Esophagus squamous epithelium (tissue), 5 donors: ENCODE results near the gene CREM. TPM values are rescaled to one million over a fixed set of nuclear protein-coding genes. Genes with fewer than 3 reads are reported as not detected.

Experiments used
- DNase-seq: peaks from one replicate; lab custom pipeline; 2025; lab: John Stamatoyannopoulos, UW
- H3K27ac ChIP-seq, 4 donors: fragments of 200-600 bp; sonication (generic); one replicate each; pipeline ENCODE4 v1.5.1; 2016 to 2019; ENCODE audit warnings: mild to moderate bottlenecking in 1 of 4
- H3K27me3 ChIP-seq, 4 donors: fragments of 200-600 bp; sonication (generic); 1 replicate in 3 of 4; 2 replicates in 1 of 4; pipeline versions ENCODE4 v1.5.1 to v1.6.0; 2017 to 2021; ENCODE audit warnings: antibody characterized with exemption in 1 of 4
- H3K36me3 ChIP-seq, 3 donors: fragments of 200-600 bp; sonication (generic); one replicate each; pipeline ENCODE4 v1.5.1; 2016 to 2019
- H3K4me1 ChIP-seq, 3 donors: fragments of 200-600 bp; sonication (generic); one replicate each; pipeline ENCODE4 v1.5.1; 2017 to 2019
- H3K4me3 ChIP-seq, 4 donors: fragments of 200-600 bp; sonication (generic); 1 replicate in 3 of 4; 2 replicates in 1 of 4; pipeline ENCODE4 v1.5.1; 2016 to 2019; ENCODE audit warnings: mild to moderate bottlenecking in 2 of 4, moderate library complexity in 1 of 4
- H3K9me3 ChIP-seq, 3 donors: fragments of 200-600 bp; sonication (generic); one replicate each; pipeline ENCODE4 v1.5.1; 2016 to 2019
- CTCF ChIP-seq, 6 experiments: fragments of 450-650 bp in 4 of 6; fragments of 200-600 bp in 2 of 6; sonication (generic) in 2 of 6; IDR thresholded peaks; one replicate each; pipeline ENCODE4 v1.5.1; 2016 to 2019; ENCODE audit warnings: antibody characterized with exemption in 6 of 6, mild to moderate bottlenecking in 4 of 6, moderate library complexity in 4 of 6
- POLR2A ChIP-seq, 4 donors: fragments of 450-650 bp; IDR thresholded peaks; one replicate each; pipeline ENCODE4 v1.6.1; 2017; ENCODE audit warnings: antibody characterized with exemption in 4 of 4, mild to moderate bottlenecking in 4 of 4, moderate library complexity in 3 of 4
- WGBS, 2 donors: methylation state at CpG; one replicate each; pipeline ENCODE4 v1.1.5; 2018; 5-methylcytosine and 5-hydroxymethylcytosine counted together
- intact Hi-C: fragments of 100-400 bp; cut with DNase I; formaldehyde crosslinking; loops from one replicate; pipeline ENCODE4 v1.15.0; 2022
- total RNA-seq, 4 donors: library from RNA; depleted of rRNA; stranded (reverse); fragments of >200 nt; gene quantifications; one replicate each; pipeline ENCODE4 v1.1.0, GENCODE V29; 2016
- donor health status: DM: yes; HTN: yes; CAD: no.

CREM gene
- total RNA-seq, 4 donors from 2014 or later = 19.4 to 23.8 (median 21.6) TPM

- H3K4me1 ChIP-seq = no peaks in the 10 kb centered on the region
- intact Hi-C loops = no loop called here
- H3K27me3 ChIP-seq = no peaks in the 10 kb centered on the region
- WGBS, 2 donors = 80 to 85% methylated on average over 4 of the region's 4 CpGs
- no peaks in the 10 kb centered on the region for H3K36me3 ChIP-seq
- H3K9me3 ChIP-seq = no peaks in the 10 kb centered on the region
- H3K4me3 ChIP-seq = no peak overlapping the region
- DNase-seq = no peak
- TF ChIP-seq CTCF (IDR thresholded peaks at IDR 0.05) (no peak), POLR2A (IDR thresholded peaks at IDR 0.05) (no peak)
- H3K27ac ChIP-seq = no peak overlapping the region
Measured at GRCh38 chr10:35165136-35165535, 38.5 kb downstream of the CREM start.

GRCh38 chr10:35165811-35166210 lies 39.2 kb downstream of the CREM start:
- no peaks in the 10 kb centered on the region for H3K9me3 ChIP-seq
- DNase-seq = no peak
- H3K27ac ChIP-seq = no peak overlapping the region
- no peak overlapping the region for H3K4me3 ChIP-seq
- no peaks in the 10 kb centered on the region for H3K27me3 ChIP-seq
- TF ChIP-seq CTCF (IDR thresholded peaks at IDR 0.05) (no peak), POLR2A (IDR thresholded peaks at IDR 0.05) (no peak)
- WGBS, 2 donors = 93 to 96% methylated on average over 2 of the region's 2 CpGs
- intact Hi-C loops = no loop called here
- H3K4me1 ChIP-seq = no peaks in the 10 kb centered on the region
- no peaks in the 10 kb centered on the region for H3K36me3 ChIP-seq

- Histone ChIP-seq H3K9me3 (no peaks in the 10 kb centered on the region), H3K4me3 (no peak overlapping the region), H3K27me3 (no peaks in the 10 kb centered on the region), H3K4me1 (no peaks in the 10 kb centered on the region), H3K27ac (no peak overlapping the region), H3K36me3 (no peaks in the 10 kb centered on the region)
- WGBS, 2 donors = 84 to 88% methylated on average over 6 of the region's 6 CpGs
- no peak for DNase-seq
- no peak for TF ChIP-seq CTCF (IDR thresholded peaks at IDR 0.05)
- no peak for TF ChIP-seq POLR2A (IDR thresholded peaks at IDR 0.05)
- intact Hi-C loops = no loop called here
Measured at GRCh38 chr10:35166607-35167006, 40.0 kb downstream of the CREM start.

GRCh38 chr10:35167342-35167741 lies 40.7 kb downstream of the CREM start:
- WGBS, 2 donors = 92 to 96% methylated on average over 2 of the region's 2 CpGs
- no peaks in the 10 kb centered on the region for H3K27me3 ChIP-seq
- H3K36me3 ChIP-seq = no peaks in the 10 kb centered on the region
- intact Hi-C loops = no loop called here
- peaks cover 0 to 4% (median 0%) of the 10 kb centered on the region in 3 donors for H3K4me1 ChIP-seq
- no peaks in the 10 kb centered on the region for H3K9me3 ChIP-seq
- no peak overlapping the region for H3K27ac ChIP-seq
- TF ChIP-seq CTCF (IDR thresholded peaks at IDR 0.05) (no peak), POLR2A (IDR thresholded peaks at IDR 0.05) (no peak)
- DNase-seq = no peak
- no peak overlapping the region for H3K4me3 ChIP-seq

- WGBS, 2 donors = 67 to 80% methylated on average over 1 of the region's 1 CpG
- Histone ChIP-seq H3K36me3 (no peaks in the 10 kb centered on the region), H3K4me1 (peaks cover 0 to 6% (median 0%) of the 10 kb centered on the region in 3 donors)
Measured at GRCh38 chr10:35172146-35172545, 45.5 kb downstream of the CREM start.

More at GRCh38 chr10:35172146-35172545, 45.5 kb downstream of the CREM start:
- Histone ChIP-seq H3K4me3 (no peak overlapping the region), H3K27me3 (no peaks in the 10 kb centered on the region), H3K9me3 (no peaks in the 10 kb centered on the region), H3K27ac (peak overlapping the region in 1 of 4 donors; percentile 17)
- no peak for DNase-seq
- TF ChIP-seq POLR2A (IDR thresholded peaks at IDR 0.05) = no peak
- no peak for TF ChIP-seq CTCF (IDR thresholded peaks at IDR 0.05)
- intact Hi-C loops = no loop called here
